A549 (cell line): ENCODE measurements around the gene RBL2. TPM values are rescaled to one million over a fixed set of nuclear protein-coding genes. Genes with fewer than 3 reads are reported as not detected.

Experiments
- ATAC-seq, 2 experiments: fragments of 200-7000 bp in 1 of 2; fragments of >200 bp in 1 of 2; cut with Nextera tagmentation in 1 of 2; cut with Tn5 transposase in 1 of 2; 3 replicates each; pipeline versions ENCODE4 v1.8.0 to v1.9.1; 2018 to 2020; ENCODE audit warnings: mild to moderate bottlenecking in 1 of 2, moderate library complexity in 1 of 2
- CTCF ChIA-PET: fragments of 300-600 bp; sonication (Branson Sonifier 250); formaldehyde crosslinking; extraction: SDS; loops from one replicate; lab custom pipeline; 2021; ENCODE audit warnings: antibody characterized with exemption, inconsistent platforms; lab: Yijun Ruan, JAX
- POLR2A ChIA-PET: fragments of 350-600 bp; formaldehyde crosslinking; extraction: SDS; loops from one replicate; lab custom pipeline; 2021; ENCODE audit warnings: antibody characterized with exemption, inconsistent platforms; lab: Yijun Ruan, JAX
- DNase-seq, 2 experiments: peaks; one replicate each; pipeline versions ENCODE4 v3.0.0 to v3.0.0-alpha.2; 2011 to 2016; ENCODE audit warnings: low read depth in 1 of 2, low spot score in 1 of 2
- FAIRE-seq: peaks from 2 replicates; lab custom pipeline; 2011; peaks lifted over from hg19 to GRCh38; lab: Jason Lieb, UNC
- H3K27ac ChIP-seq, 2 experiments: fragments of >200 bp; sonication (Bioruptor Twin); formaldehyde crosslinking; 3 replicates each; pipeline ENCODE4 v1.5.1; 2016 to 2017
- H3K4me1 ChIP-seq: fragments of >200 bp; sonication (Bioruptor Twin); formaldehyde crosslinking; 3 replicates; pipeline ENCODE4 v1.6.1; 2016
- H3K4me2 ChIP-seq: fragments of >200 bp; sonication (Bioruptor Twin); formaldehyde crosslinking; 3 replicates; pipeline ENCODE4 v1.6.1; 2016
- H3K4me3 ChIP-seq: fragments of >200 bp; sonication (Bioruptor Twin); formaldehyde crosslinking; 3 replicates; pipeline ENCODE4 v1.5.1; 2016
- H3K9me3 ChIP-seq: fragments of >200 bp; sonication (Bioruptor Twin); formaldehyde crosslinking; 3 replicates; pipeline ENCODE4 v1.6.1; 2016
- BHLHE40 ChIP-seq: IDR thresholded peaks from 2 replicates; pipeline ENCODE4 v1.6.1; 2012; ENCODE audit warnings: low read depth, low read length, inconsistent platforms
- CBX2 ChIP-seq: fragments of 200-600 bp; sonication (generic); IDR thresholded peaks from 2 replicates; pipeline ENCODE4 v1.6.1; 2016; ENCODE audit warnings: low read depth, mild to moderate bottlenecking, borderline replicate concordance
- CBX8 ChIP-seq: fragments of 200-600 bp; sonication (generic); IDR thresholded peaks from 2 replicates; pipeline ENCODE4 v1.6.1; 2016
- CEBPB ChIP-seq, 2 experiments: fragments of >200 bp in 1 of 2; sonication (Bioruptor Twin) in 1 of 2; formaldehyde crosslinking in 1 of 2; IDR thresholded peaks; 2 replicates each; pipeline ENCODE4 v1.6.1; 2012 to 2016
- EP300 ChIP-seq, 2 experiments: fragments of >200 bp; sonication (Bioruptor Twin); formaldehyde crosslinking; IDR thresholded peaks; 2 replicates in 1 of 2; 3 replicates in 1 of 2; pipeline ENCODE4 v1.6.1; 2016 to 2017
- ESRRA ChIP-seq: fragments of 150-350 bp; IDR thresholded peaks from 2 replicates; pipeline ENCODE4 v1.6.1; 2014; ENCODE audit warnings: mild to moderate bottlenecking, low read length, borderline replicate concordance
- FOSL2 ChIP-seq, 2 experiments: fragments of 450-650 bp in 1 of 2; fragments of >200 bp in 1 of 2; sonication (Bioruptor Twin) in 1 of 2; formaldehyde crosslinking; IDR thresholded peaks; 2 replicates each; pipeline versions ENCODE4 v1.5.0 to v1.6.1; 2016 to 2020; ENCODE audit warnings: mild to moderate bottlenecking in 1 of 2, moderate library complexity in 1 of 2
- HMGXB4 ChIP-seq: fragments of 250-450 bp; sonication (Bioruptor Pico); IDR thresholded peaks from 2 replicates; pipeline ENCODE4 v1.5.0; 2021; ENCODE audit warnings: mild to moderate bottlenecking, moderate library complexity, borderline replicate concordance
- HOXB5 ChIP-seq: fragments of 250-450 bp; sonication (Bioruptor Pico); IDR thresholded peaks from 2 replicates; pipeline ENCODE4 v1.5.0; 2020; ENCODE audit warnings: mild to moderate bottlenecking, moderate library complexity
- JUN ChIP-seq, 2 experiments: fragments of >200 bp; sonication (Bioruptor Twin); formaldehyde crosslinking; IDR thresholded peaks; 2 replicates in 1 of 2; 3 replicates in 1 of 2; pipeline ENCODE4 v1.6.1; 2016 to 2017
- KDM1A ChIP-seq: fragments of 200-600 bp; sonication (generic); IDR thresholded peaks from 2 replicates; pipeline ENCODE4 v1.6.1; 2016; ENCODE audit warnings: low read depth, mild to moderate bottlenecking
- KDM5A ChIP-seq: fragments of 200-600 bp; sonication (generic); IDR thresholded peaks from 2 replicates; pipeline ENCODE4 v1.6.1; 2016; ENCODE audit warnings: antibody characterized with exemption, mild to moderate bottlenecking
- MAFK ChIP-seq: fragments of 450-650 bp; IDR thresholded peaks from 2 replicates; pipeline ENCODE4 v1.6.1; 2014; ENCODE audit not compliant: partially characterized antibody
- MYC ChIP-seq: IDR thresholded peaks from 2 replicates; pipeline ENCODE4 v1.6.1; 2012; ENCODE audit warnings: mild to moderate bottlenecking, inconsistent platforms, low read length, improper control_type of control experiment, borderline replicate concordance
- NFE2L2 ChIP-seq: fragments of 150-350 bp; conservative IDR thresholded peaks from 2 replicates; pipeline ENCODE4 v1.6.1; 2014; ENCODE audit warnings: low read length
- NR3C1 ChIP-seq: fragments of >200 bp; sonication (Bioruptor Twin); formaldehyde crosslinking; IDR thresholded peaks from 3 replicates; pipeline ENCODE4 v1.6.1; 2017
- POLR2A ChIP-seq: IDR thresholded peaks from 2 replicates; pipeline ENCODE4 v1.6.1; 2012; ENCODE audit warnings: mild to moderate bottlenecking, low read length
- SREBF2 ChIP-seq: fragments of 450-650 bp; IDR thresholded peaks from 2 replicates; pipeline ENCODE4 v1.6.1; 2014; ENCODE audit warnings: mild to moderate bottlenecking, moderate library complexity
- TFCP2L1 ChIP-seq: fragments of 250-450 bp; sonication (Bioruptor Pico); IDR thresholded peaks from 2 replicates; pipeline ENCODE4 v1.5.0; 2021; ENCODE audit warnings: mild to moderate bottlenecking
- ZC3H11A ChIP-seq: fragments of 450-650 bp; IDR thresholded peaks from 2 replicates; pipeline ENCODE4 v1.6.1; 2014; ENCODE audit warnings: antibody characterized with exemption, mild to moderate bottlenecking
- ZFP36 ChIP-seq: fragments of 450-650 bp; IDR thresholded peaks from 2 replicates; pipeline ENCODE4 v1.6.1; 2014; ENCODE audit warnings: borderline replicate concordance; ENCODE audit not compliant: partially characterized antibody
- ZNF302 ChIP-seq: fragments of 250-450 bp; sonication (Bioruptor Pico); IDR thresholded peaks from 2 replicates; pipeline ENCODE4 v1.9.0; 2021; ENCODE audit warnings: inconsistent platforms, mild to moderate bottlenecking, moderate library complexity
- WGBS: methylation state at CpG from one replicate; pipeline ENCODE4 v1.1.6; 2017; ENCODE audit errors: missing lambda C conversion rate; 5-methylcytosine and 5-hydroxymethylcytosine counted together
- polyA plus RNA-seq, 4 experiments: library from polyadenylated mRNA; depleted of rRNA in 3 of 4; stranded (reverse); fragments of >200 nt; fragmentation: RNase III in 1 of 4; extraction: RNeasy Plus Mini Kit Qiagen cat#74134 plus additional on column Dnase treatment in 1 of 4; gene quantifications; 2 replicates in 3 of 4; 3 replicates in 1 of 4; pipeline ENCODE4 v1.2.3, GENCODE V29; 2011 to 2017
- TF ChIP-seq, protein P1 (sequence below): fragments of >200 bp; sonication (Bioruptor Twin); formaldehyde crosslinking; IDR thresholded peaks from 2 replicates; pipeline ENCODE4 v1.6.1; 2016
- TF ChIP-seq, protein P2 (sequence below): IDR thresholded peaks from 2 replicates; pipeline ENCODE4 v1.6.1; 2012
- TF ChIP-seq, protein P3 (sequence below): fragments of >200 bp; sonication (Bioruptor Twin); formaldehyde crosslinking; IDR thresholded peaks from 3 replicates; pipeline ENCODE4 v1.5.1; 2016

The RBL2 gene
- polyA plus RNA-seq, 2 of the 4 experiments (the other 2 are of a cell fraction) = 17.2 to 45.0 TPM

GRCh38 chr16:53503991-53504663 lies 69.9 kb downstream of the RBL2 start (continued):
- TF ChIP-seq HOXB5 (CRISPR knock-in tag) = no peak
- TF ChIP-seq SREBF2 = no peak
- TF ChIP-seq KDM5A = no peak
- TF ChIP-seq ZNF302 (CRISPR knock-in tag) = no peak
- TF ChIP-seq ZFP36 = no peak

- ChIA-PET POLR2A (interaction anchor here (0.5 to 1.1 kb wide), 3 partner anchors 10 to 14 kb away, joined by 3 read pairs; no protein-coding TSS in a partner anchor), CTCF (no interaction called here)
- 79% methylated on average over 7 of the region's 7 CpGs for WGBS
- ATAC-seq (no peak), DNase-seq (no peak), FAIRE-seq (no peak)
- TF ChIP-seq FOSL2 (IDR thresholded peaks at IDR 0.05) (no peak), FOSL2 (CRISPR knock-in tag; IDR thresholded peaks at IDR 0.05) (peak; percentile 8; the same call in 1 of the 2 replicates), CBX2 (no peak)
- Histone ChIP-seq H3K27ac (peak overlapping the region; percentile 93 to 96), H3K4me1 (peaks cover 19% of the 10 kb centered on the region), H3K4me3 (no peak overlapping the region; the same call in 2 of the 3 replicates), H3K4me2 (peak overlapping the region; percentile 91), H3K9me3 (no peaks in the 10 kb centered on the region)
Observed at GRCh38 chr16:53504665-53505064, 70.4 kb downstream of the RBL2 start.

DNA sequence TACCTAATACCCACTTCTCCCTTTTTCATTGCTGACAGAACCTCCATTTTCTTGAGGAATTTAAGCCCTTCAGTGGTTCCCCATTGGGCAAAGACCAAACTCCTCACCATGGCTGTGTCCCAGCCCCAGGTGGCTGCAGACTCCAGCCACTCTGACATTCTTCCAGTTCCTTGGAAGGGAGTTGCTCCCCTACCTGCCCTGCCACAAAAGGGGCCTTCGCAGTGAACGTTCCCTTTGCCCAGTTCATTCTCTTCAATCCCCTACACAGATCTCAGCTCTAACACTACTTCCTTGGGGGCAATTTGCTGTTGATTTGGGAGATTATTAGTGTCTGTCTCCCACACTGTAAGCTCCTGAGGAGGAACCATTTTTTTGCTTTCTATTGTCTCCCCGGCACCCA lies 72.0 kb downstream of the RBL2 start:
- no peak for FAIRE-seq
- WGBS = 83% methylated on average over 3 of the region's 3 CpGs
- no peak overlapping the region for H3K4me3 ChIP-seq
- no peak overlapping the region for H3K27ac ChIP-seq
- no peaks in the 10 kb centered on the region for H3K9me3 ChIP-seq
- ATAC-seq = no peak
- H3K4me1 ChIP-seq = peaks cover 24% of the 10 kb centered on the region
- POLR2A ChIA-PET = no interaction called here
- TF ChIP-seq ESRRA (no peak), MAFK (no peak), POLR2A (no peak), JUN (IDR thresholded peaks at IDR 0.05) (no peak), FOSL2 (IDR thresholded peaks at IDR 0.05) (no peak), FOSL2 (CRISPR knock-in tag; IDR thresholded peaks at IDR 0.05) (no peak), CEBPB (IDR thresholded peaks at IDR 0.05) (no peak), MYC (no peak)
- TF ChIP-seq, protein P1, sequence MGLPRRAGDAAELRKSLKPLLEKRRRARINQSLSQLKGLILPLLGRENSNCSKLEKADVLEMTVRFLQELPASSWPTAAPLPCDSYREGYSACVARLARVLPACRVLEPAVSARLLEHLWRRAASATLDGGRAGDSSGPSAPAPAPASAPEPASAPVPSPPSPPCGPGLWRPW = no peak
- TF ChIP-seq, protein P2, sequence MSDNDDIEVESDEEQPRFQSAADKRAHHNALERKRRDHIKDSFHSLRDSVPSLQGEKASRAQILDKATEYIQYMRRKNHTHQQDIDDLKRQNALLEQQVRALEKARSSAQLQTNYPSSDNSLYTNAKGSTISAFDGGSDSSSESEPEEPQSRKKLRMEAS = no peak
- CTCF ChIA-PET = no interaction called here
- H3K4me2 ChIP-seq = no peak overlapping the region
- no peak for DNase-seq

GRCh38 chr16:53507464-53508179 lies 73.4 kb downstream of the RBL2 start:
- WGBS = 74% methylated on average over 12 of the region's 12 CpGs

More at GRCh38 chr16:53507464-53508179, 73.4 kb downstream of the RBL2 start:
- ChIA-PET POLR2A (no interaction called here), CTCF (no interaction called here)
- FAIRE-seq (no peak), ATAC-seq (no peak), DNase-seq (no peak)
- H3K4me2 ChIP-seq = no peak overlapping the region
- H3K27ac ChIP-seq = no peak overlapping the region
- TF ChIP-seq EP300 (IDR thresholded peaks at IDR 0.05) = no peak
- no peak for TF ChIP-seq ZC3H11A
- no peak for TF ChIP-seq TFCP2L1 (CRISPR knock-in tag)
- TF ChIP-seq, protein P3, sequence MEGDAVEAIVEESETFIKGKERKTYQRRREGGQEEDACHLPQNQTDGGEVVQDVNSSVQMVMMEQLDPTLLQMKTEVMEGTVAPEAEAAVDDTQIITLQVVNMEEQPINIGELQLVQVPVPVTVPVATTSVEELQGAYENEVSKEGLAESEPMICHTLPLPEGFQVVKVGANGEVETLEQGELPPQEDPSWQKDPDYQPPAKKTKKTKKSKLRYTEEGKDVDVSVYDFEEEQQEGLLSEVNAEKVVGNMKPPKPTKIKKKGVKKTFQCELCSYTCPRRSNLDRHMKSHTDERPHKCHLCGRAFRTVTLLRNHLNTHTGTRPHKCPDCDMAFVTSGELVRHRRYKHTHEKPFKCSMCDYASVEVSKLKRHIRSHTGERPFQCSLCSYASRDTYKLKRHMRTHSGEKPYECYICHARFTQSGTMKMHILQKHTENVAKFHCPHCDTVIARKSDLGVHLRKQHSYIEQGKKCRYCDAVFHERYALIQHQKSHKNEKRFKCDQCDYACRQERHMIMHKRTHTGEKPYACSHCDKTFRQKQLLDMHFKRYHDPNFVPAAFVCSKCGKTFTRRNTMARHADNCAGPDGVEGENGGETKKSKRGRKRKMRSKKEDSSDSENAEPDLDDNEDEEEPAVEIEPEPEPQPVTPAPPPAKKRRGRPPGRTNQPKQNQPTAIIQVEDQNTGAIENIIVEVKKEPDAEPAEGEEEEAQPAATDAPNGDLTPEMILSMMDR = no peak
- TF ChIP-seq NR3C1 = no peak
- TF ChIP-seq CBX8 = no peak
- TF ChIP-seq JUN (IDR thresholded peaks at IDR 0.05) = no peak
- no peak for TF ChIP-seq NFE2L2
- TF ChIP-seq, protein P1 = no peak
- TF ChIP-seq BHLHE40 = no peak
- no peak for TF ChIP-seq KDM1A
- no peak for TF ChIP-seq HMGXB4 (CRISPR knock-in tag)
- no peak overlapping the region for H3K4me3 ChIP-seq
- H3K4me1 ChIP-seq = peaks cover 21% of the 10 kb centered on the region
- H3K9me3 ChIP-seq = no peaks in the 10 kb centered on the region
